H9 (cell line): ENCODE measurements around the gene SOBP. TPM values are rescaled to one million over a fixed set of nuclear protein-coding genes. Genes with fewer than 3 reads are reported as not detected.

Source experiments
- DNase-seq: peaks from one replicate; pipeline ENCODE4 v3.0.0-alpha.2; 2017
- H2AFZ ChIP-seq: one replicate; pipeline ENCODE4 v1.6.1; 2013; ENCODE audit warnings: mild to moderate bottlenecking, low read length, control low read depth, moderate library complexity
- H2AK5ac ChIP-seq: 2 replicates; pipeline ENCODE4 v1.6.1; 2013; ENCODE audit warnings: low read length, control low read depth, mixed read lengths; ENCODE audit not compliant: insufficient read length
- H2BK120ac ChIP-seq: one replicate; pipeline ENCODE4 v1.6.1; 2013; ENCODE audit warnings: low read depth, mild to moderate bottlenecking, low read length, control low read depth, inconsistent platforms; ENCODE audit not compliant: poor library complexity, severe bottlenecking
- H2BK12ac ChIP-seq: 2 replicates; pipeline ENCODE4 v1.6.1; 2013; ENCODE audit warnings: low read length, control low read depth, mixed read lengths, low read depth; ENCODE audit not compliant: insufficient read length
- H2BK15ac ChIP-seq: 2 replicates; pipeline ENCODE4 v1.6.1; 2013; ENCODE audit warnings: low read depth, low read length, control low read depth
- H2BK20ac ChIP-seq: one replicate; pipeline ENCODE4 v1.6.1; 2013; ENCODE audit warnings: low read depth, mild to moderate bottlenecking, low read length, control low read depth, inconsistent platforms; ENCODE audit not compliant: poor library complexity, severe bottlenecking
- H2BK5ac ChIP-seq: 2 replicates; pipeline ENCODE4 v1.6.1; 2013; ENCODE audit warnings: low read length, control low read depth, mixed read lengths; ENCODE audit not compliant: insufficient read length
- H3K14ac ChIP-seq: 2 replicates; pipeline ENCODE4 v1.6.1; 2013; ENCODE audit warnings: low read length, control low read depth; ENCODE audit not compliant: insufficient read depth
- H3K18ac ChIP-seq: 2 replicates; pipeline ENCODE4 v1.6.1; 2013; ENCODE audit warnings: low read depth, mild to moderate bottlenecking, mixed read lengths, low read length, control low read depth; ENCODE audit not compliant: insufficient read length
- H3K23ac ChIP-seq: 2 replicates; pipeline ENCODE4 v1.6.1; 2013; ENCODE audit warnings: low read length, control low read depth, mixed read lengths, low read depth; ENCODE audit not compliant: insufficient read length
- H3K23me2 ChIP-seq: 2 replicates; pipeline ENCODE4 v1.6.1; 2013; ENCODE audit warnings: low read depth, mild to moderate bottlenecking, mixed read lengths, low read length, control low read depth; ENCODE audit not compliant: insufficient read length, poor library complexity, severe bottlenecking
- H3K27ac ChIP-seq: 2 replicates; pipeline ENCODE4 v1.5.1; 2013; ENCODE audit warnings: low read length, control low read depth, mixed read lengths, low read depth; ENCODE audit not compliant: insufficient read length
- H3K27me3 ChIP-seq: 2 replicates; pipeline ENCODE4 v1.6.1; 2013; ENCODE audit warnings: low read length, control low read depth, inconsistent platforms; ENCODE audit not compliant: insufficient read depth
- H3K4ac ChIP-seq: 2 replicates; pipeline ENCODE4 v1.6.1; 2013; ENCODE audit warnings: low read depth, mild to moderate bottlenecking, control low read depth, inconsistent platforms, low read length, moderate library complexity
- H3K4me1 ChIP-seq: 2 replicates; pipeline ENCODE4 v1.6.1; 2013; ENCODE audit warnings: low read length, control low read depth, inconsistent platforms; ENCODE audit not compliant: insufficient read depth
- H3K4me2 ChIP-seq: 2 replicates; pipeline ENCODE4 v1.6.1; 2013; ENCODE audit warnings: low read length, control low read depth, mixed read lengths; ENCODE audit not compliant: insufficient read length, insufficient read depth
- H3K56ac ChIP-seq: 2 replicates; pipeline ENCODE4 v1.6.1; 2013; ENCODE audit warnings: low read depth, mild to moderate bottlenecking, mixed read lengths, low read length, control low read depth; ENCODE audit not compliant: insufficient read length
- H3K79me1 ChIP-seq: 2 replicates; pipeline ENCODE4 v1.6.1; 2013; ENCODE audit warnings: low read depth, mild to moderate bottlenecking, moderate library complexity, low read length, control low read depth, inconsistent platforms; ENCODE audit not compliant: insufficient read depth, poor library complexity, severe bottlenecking
- H3K79me2 ChIP-seq: 2 replicates; pipeline ENCODE4 v1.6.1; 2013; ENCODE audit warnings: low read length, control low read depth, inconsistent platforms; ENCODE audit not compliant: insufficient read depth
- H3K9ac ChIP-seq: 2 replicates; pipeline ENCODE4 v1.6.1; 2013; ENCODE audit warnings: low read length, control low read depth, mixed read lengths; ENCODE audit not compliant: insufficient read length; ENCODE audit errors: extremely low read depth
- H3K9me3 ChIP-seq: one replicate; pipeline ENCODE4 v1.6.1; 2013; ENCODE audit warnings: low read depth, low read length, inconsistent platforms; ENCODE audit not compliant: control insufficient read depth
- H3T11ph ChIP-seq: one replicate; pipeline ENCODE4 v1.6.1; 2013; ENCODE audit warnings: mild to moderate bottlenecking, low read length, control low read depth, inconsistent platforms
- H4K20me1 ChIP-seq: one replicate; pipeline ENCODE4 v1.6.1; 2013; ENCODE audit not compliant: control insufficient read depth, insufficient read length, insufficient read depth
- H4K5ac ChIP-seq: 2 replicates; pipeline ENCODE4 v1.6.1; 2013; ENCODE audit warnings: low read depth, mild to moderate bottlenecking, mixed read lengths, low read length, control low read depth; ENCODE audit not compliant: insufficient read length
- H4K8ac ChIP-seq: replicated peaks from 2 replicates; pipeline ENCODE4 v1.6.1; 2013; ENCODE audit warnings: low read length, control low read depth, mixed read lengths, low read depth; ENCODE audit not compliant: insufficient read length
- H4K91ac ChIP-seq: 2 replicates; pipeline ENCODE4 v1.6.1; 2013; ENCODE audit warnings: low read depth, mild to moderate bottlenecking, moderate library complexity, mixed read lengths, low read length, control low read depth; ENCODE audit not compliant: insufficient read length
- H3K27ac Mint-ChIP-seq, 3 experiments: 2 replicates in 2 of 3; 3 replicates in 1 of 3; pipeline ENCODE4 v1.8.0; 2020 to 2021; ENCODE audit warnings: mixed read lengths in 3 of 3, mild to moderate bottlenecking in 1 of 3, moderate library complexity in 1 of 3
- H3K27me3 Mint-ChIP-seq: 2 replicates; pipeline ENCODE4 v1.8.0; 2021; ENCODE audit warnings: low read depth, mild to moderate bottlenecking, moderate library complexity, mixed read lengths
- H3K36me3 Mint-ChIP-seq, 3 experiments: 2 replicates in 2 of 3; 3 replicates in 1 of 3; pipeline ENCODE4 v1.8.0; 2020 to 2021; ENCODE audit warnings: low read depth in 3 of 3, mixed read lengths in 3 of 3; ENCODE audit not compliant: insufficient read depth in 1 of 3
- H3K4me1 Mint-ChIP-seq, 2 experiments: 2 replicates each; pipeline ENCODE4 v1.8.0; 2020; ENCODE audit warnings: mixed read lengths in 2 of 2
- H3K4me3 Mint-ChIP-seq, 2 experiments: 2 replicates in 1 of 2; 3 replicates in 1 of 2; pipeline ENCODE4 v1.8.0; 2020 to 2021; ENCODE audit warnings: mild to moderate bottlenecking in 2 of 2, mixed read lengths in 2 of 2, moderate library complexity in 1 of 2
- H3K9me3 Mint-ChIP-seq, 2 experiments: 2 replicates in 1 of 2; 3 replicates in 1 of 2; pipeline ENCODE4 v1.8.0; 2020; ENCODE audit warnings: mild to moderate bottlenecking in 2 of 2, mixed read lengths in 2 of 2, moderate library complexity in 1 of 2
- CTCF ChIP-seq: fragments of 200-600 bp; sonication (generic); conservative IDR thresholded peaks from 3 replicates; pipeline ENCODE4 v1.8.0; 2021; ENCODE audit warnings: antibody characterized with exemption, mild to moderate bottlenecking
- WGBS: extraction: QIAGEN DNeasy Blood & Tissue Kit; methylation state at CpG from one replicate; pipeline ENCODE4 v1.1.7; 2013; ENCODE audit warnings: missing lambda C conversion rate, low lambda C conversion rate, mixed read lengths; ENCODE audit not compliant: insufficient read length; ENCODE audit errors: extremely low coverage; 5-methylcytosine and 5-hydroxymethylcytosine counted together
- total RNA-seq: library from RNA; stranded (reverse); gene quantifications from 2 replicates; pipeline ENCODE4 v1.2.1, GENCODE V29; 2021

Gene SOBP
- total RNA-seq, 1 experiment from 2014 or later, result 4.3 TPM

GRCh38 chr6:107624050-107624449, 134.1 kb downstream of the SOBP start:
- no peaks in the 10 kb centered on the region for H4K20me1 ChIP-seq
- peaks cover 24% of the 10 kb centered on the region for H3K4me1 ChIP-seq
- no peaks in the 10 kb centered on the region for H3K9me3 ChIP-seq
- peaks cover 60% of the 10 kb centered on the region in 2 experiments for H3K4me1 Mint-ChIP-seq
- H2BK120ac ChIP-seq, result no peak overlapping the region
- H3K4ac ChIP-seq, result no peak overlapping the region
- no CpG with 5 or more reads among the region's 3 CpGs for WGBS
- no peak overlapping the region for H2BK12ac ChIP-seq
- H3K27ac ChIP-seq, result no peak overlapping the region
- no peaks in the 10 kb centered on the region for H3K27me3 ChIP-seq
- no peak overlapping the region for H3K4me3 Mint-ChIP-seq
- no peak for DNase-seq
- H2BK20ac ChIP-seq, result no peak overlapping the region
- H3K23ac ChIP-seq, result no peak overlapping the region
- no peak overlapping the region for H2AFZ ChIP-seq
- TF ChIP-seq CTCF, result no peak
- no peak overlapping the region for H4K8ac ChIP-seq
- no peaks in the 10 kb centered on the region for H3K79me1 ChIP-seq
- no peak overlapping the region for H3T11ph ChIP-seq
- no peaks in the 10 kb centered on the region for H3K9me3 Mint-ChIP-seq
- H3K27ac Mint-ChIP-seq, result peak overlapping the region in 1 of 3 experiments; percentile 54; a peak in 2 of 7 replicates
- H3K4me2 ChIP-seq, result no peak overlapping the region
- H3K9ac ChIP-seq, result no peak overlapping the region
- H3K14ac ChIP-seq, result no peak overlapping the region; the same call in 1 of the 2 replicates
- no peak overlapping the region for H2AK5ac ChIP-seq
- H2BK5ac ChIP-seq, result no peak overlapping the region
- no peak overlapping the region for H3K18ac ChIP-seq
- no peaks in the 10 kb centered on the region for H3K79me2 ChIP-seq
- no peak overlapping the region for H2BK15ac ChIP-seq
- H3K36me3 Mint-ChIP-seq, result no peaks in the 10 kb centered on the region
- no peak overlapping the region for H4K5ac ChIP-seq
- no peaks in the 10 kb centered on the region for H3K23me2 ChIP-seq
- no peak overlapping the region for H3K56ac ChIP-seq
- H3K27me3 Mint-ChIP-seq, result no peaks in the 10 kb centered on the region
- no peak overlapping the region for H4K91ac ChIP-seq
